HCEC 1CT (cell line): ENCODE measurements around the gene MYL7.
"Not testable (repeated sequence)": the region's sequence is repeated elsewhere in the genome, so short reads cannot be mapped to it uniquely, and the experiment has no call there.

ENCODE experiments used
- DNase-seq: peaks from one replicate; pipeline ENCODE4 v3.0.0-alpha.2; 2017

MYL7 gene

DNA sequence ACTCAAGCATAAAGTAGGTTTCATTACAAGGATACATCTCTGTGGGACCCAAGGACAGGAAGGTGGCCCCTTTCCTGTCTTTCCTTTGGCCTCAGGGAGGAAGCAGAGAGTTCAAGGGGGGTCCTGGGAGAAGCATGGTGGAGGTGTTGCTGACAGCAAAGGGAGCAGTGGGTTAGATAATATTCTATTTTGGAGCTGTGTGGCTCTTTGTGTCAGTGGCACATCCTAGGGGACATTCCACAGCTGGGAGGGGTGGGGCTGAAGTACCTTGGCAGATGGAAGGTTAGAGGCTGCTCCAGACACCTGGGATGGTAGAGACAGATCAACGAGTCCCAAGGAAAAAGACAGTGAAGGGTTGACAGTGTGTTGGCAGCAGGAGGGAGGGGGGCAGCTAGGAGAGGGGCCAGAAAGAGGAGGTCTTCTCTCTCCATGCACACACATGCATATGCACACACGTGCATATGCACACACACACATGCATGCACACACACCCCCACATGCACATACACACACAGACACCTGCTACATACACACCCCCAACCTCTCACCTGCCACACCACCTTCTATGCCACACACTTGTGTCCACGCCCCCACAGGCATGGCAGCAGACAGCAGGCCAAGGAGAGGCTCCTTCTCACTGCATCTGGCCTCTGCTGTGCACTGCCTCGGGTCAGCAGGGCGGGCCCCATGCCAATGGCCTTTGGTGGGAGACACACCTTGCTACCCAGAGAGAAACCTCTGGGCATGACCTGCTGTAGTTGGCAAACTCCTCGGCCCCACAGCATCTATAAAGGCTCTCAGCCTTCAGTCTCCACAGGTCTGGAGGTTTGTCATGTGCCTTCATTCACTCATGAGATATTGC lies 12.2 kb downstream of the MYL7 start:
- DNase-seq = no peak

DNA sequence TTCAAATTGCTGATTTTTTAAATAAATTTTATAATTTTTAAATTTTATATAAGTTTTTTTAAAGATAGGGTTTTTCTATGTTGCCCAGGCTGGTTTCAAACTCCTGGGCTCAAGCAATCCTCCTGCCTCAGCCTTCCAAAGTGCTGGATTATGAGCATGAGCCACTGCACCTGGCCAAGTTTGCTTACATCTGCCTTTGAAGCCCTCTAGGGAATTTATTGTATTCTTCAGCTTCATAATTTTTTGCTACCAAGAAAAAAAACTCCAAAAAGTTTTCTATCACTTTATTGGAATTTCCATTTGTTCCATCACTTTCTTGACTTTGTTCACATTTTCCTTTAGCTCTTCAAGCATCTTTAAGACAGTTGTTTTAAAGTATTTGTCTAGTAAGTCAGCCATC lies 14.0 kb downstream of the MYL7 start:
- no peak for DNase-seq

DNA sequence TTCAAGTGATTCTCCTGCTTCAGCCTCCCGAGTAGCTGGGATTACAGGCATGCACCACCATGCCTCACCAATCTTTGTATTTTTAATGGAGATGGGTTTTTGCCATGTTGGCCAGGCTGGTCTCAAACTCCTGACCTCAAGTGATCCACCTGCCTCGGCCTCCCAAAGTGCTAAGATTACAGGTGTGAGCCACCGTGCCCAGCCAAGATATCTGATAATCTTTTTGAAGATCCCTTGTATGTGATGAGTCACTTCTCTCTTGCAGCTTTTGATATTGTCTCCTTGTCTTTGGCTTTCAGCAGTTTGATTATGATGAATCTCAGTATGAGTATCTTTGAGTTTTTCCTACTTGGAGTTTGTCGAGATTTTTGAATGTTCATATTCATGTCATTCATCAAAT lies 14.6 kb downstream of the MYL7 start:
- not testable (repeated sequence) for DNase-seq

DNA sequence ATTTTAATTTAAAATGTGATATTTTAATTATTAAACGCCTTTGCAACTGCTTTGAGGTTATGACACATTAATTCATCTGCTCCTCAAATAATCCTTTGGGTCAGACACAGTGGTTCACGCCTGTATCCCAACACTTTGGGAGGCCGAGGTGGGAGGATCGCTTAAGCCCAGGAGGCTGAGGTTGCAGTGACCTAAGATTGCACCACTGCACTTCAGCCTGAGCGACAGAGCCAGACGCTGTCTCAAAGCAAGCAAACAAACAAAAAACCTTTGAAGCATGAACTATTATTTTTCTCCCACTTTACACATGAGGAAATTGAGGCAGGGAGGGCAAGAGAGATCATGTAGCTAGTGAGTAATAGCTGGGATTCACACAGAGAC lies 16.3 kb downstream of the MYL7 start:
- no peak for DNase-seq

DNA sequence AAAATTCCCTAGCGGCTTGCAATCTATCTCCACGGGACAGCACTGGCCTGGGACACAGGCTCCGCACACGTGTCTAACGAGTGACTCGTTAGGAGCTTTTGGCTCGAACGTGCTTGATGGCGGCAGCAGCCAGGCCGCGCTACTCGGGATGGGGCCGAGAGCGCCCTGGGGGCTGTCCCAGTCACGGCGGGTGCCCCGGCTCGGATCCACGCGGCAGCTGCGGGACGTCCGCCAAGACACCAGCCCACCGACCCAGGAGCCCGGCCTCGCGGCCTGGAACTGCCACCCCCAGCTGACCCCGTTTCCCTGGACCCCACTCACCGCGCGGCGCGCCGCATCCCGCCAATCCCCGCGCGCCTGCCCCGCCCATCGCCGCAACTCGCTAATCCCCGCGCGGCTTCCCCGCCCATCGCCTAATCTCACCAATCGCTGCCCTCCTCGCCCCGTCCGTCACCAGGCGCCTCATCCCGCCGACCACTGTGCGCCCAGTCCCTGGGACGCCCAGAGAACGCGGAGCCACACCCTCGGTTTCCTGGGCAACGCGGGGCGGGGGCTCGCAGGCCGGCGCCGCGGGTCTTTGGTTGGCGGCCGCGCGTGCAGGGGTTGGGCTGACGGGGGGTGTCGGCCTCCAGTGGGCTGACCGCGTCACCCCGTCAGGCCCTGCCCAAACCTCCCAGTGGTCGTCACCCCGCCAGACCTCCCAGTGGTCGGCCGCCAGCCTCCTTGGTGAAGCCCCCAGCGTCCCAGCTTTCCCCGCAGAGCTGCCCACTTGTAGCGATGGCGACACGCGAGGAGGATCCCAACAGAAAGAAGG lies 17.7 kb downstream of the MYL7 start, which contains the start of gene POLD2:
Gene POLD2, minus strand, starts transcription at position 359 of the 814 bp plus-strand sequence. CDS start 1,495 bp downstream, outside the sequence.
- DNase-seq = peak; percentile 95

DNA sequence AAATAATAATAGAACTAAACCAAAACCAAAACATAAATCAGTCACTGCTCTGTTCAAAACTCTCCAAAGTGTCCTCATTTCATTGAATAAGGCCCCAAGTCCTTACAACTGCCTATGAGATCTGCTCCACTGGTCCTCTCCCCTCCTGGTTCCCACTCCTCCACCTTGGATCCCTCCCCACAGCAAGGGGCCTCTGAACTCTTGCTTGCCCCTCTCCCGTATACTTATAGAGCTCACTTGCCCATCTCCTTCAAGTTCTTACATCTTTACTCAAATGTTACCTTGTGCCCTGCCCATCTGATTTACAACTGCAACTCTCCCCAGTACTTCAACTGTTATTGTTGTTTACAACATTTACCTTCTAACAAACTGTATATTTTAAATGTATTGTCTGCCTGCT lies 18.6 kb downstream of the MYL7 start:
- no peak for DNase-seq

DNA sequence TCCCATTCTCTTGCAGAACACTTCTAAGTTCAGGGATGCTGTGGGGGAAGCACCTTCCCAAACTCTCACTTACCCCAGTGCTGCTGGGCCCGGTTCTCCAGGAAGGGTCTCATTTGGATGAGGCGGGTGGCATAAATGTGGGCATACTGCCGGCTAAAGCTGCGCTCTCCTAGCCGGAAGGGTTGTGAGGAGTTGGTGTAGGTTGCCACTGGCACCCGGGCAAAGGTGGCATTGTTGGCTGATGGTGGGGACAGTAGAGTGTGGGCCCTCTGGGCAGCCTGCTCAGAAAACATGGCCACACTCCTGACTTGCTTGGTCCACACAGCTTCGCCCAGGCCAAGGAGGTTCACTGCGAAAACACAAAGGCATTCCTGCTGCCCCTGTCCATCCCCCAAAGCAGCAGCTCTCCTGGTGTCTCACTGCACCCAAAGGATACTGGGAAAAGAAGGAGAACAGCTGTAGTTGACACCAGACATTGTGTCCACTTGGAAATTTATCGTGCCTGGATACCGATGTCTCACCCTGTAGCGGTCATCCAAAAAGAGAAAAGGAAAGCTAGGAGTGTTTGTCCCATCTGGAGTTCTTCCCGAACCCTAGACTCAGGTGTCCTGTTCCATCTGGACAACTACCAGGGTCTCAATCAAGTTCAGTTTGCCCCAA lies 19.2 kb downstream of the MYL7 start:
- DNase-seq = no peak

DNA sequence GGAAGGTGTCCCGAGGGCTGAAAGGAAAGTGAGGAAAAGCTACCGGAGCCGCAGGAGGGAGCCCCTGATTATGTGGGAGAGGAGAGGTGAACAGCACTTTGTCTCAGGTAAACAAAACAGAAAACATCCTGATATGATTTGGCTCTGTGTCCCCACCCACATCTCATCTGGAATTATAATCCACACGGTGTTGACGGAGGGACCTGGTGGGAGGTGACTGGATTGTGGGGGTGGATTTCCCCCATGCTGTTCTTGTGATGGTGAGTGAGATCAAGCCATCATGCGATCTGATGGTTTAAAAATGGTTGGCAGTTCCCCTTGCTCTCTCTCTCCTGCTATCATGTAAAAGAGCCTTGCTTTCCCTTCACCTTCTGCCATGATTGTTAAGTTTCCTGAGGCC lies 20.7 kb downstream of the MYL7 start:
- DNase-seq = no peak

DNA sequence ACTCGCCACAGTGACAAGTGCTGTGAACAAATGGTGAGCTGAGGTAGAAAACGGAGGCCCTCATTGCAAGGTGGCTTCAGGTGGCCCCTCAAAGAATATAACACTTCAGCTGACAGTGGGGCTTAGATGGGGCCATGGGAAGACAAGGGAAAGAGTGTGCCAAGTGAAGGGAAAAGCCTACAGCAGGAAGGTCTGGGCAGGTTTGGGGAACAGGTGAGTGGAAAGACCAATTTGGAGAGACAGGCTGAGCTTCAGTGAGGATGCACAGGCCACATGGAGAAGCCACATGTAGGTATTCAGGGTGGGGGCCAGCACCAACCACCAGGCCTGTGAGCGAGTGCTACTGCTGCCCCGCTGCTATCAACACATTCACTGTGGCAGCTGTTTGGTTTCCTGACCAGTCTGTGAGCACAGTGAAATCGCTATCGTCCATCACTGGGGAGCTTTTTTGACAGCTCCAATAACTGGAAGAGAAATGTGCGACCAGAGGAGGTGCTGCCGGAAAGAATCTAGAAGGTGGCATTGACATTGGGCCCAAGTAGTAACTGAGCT lies 21.2 kb downstream of the MYL7 start:
- DNase-seq = no peak

DNA sequence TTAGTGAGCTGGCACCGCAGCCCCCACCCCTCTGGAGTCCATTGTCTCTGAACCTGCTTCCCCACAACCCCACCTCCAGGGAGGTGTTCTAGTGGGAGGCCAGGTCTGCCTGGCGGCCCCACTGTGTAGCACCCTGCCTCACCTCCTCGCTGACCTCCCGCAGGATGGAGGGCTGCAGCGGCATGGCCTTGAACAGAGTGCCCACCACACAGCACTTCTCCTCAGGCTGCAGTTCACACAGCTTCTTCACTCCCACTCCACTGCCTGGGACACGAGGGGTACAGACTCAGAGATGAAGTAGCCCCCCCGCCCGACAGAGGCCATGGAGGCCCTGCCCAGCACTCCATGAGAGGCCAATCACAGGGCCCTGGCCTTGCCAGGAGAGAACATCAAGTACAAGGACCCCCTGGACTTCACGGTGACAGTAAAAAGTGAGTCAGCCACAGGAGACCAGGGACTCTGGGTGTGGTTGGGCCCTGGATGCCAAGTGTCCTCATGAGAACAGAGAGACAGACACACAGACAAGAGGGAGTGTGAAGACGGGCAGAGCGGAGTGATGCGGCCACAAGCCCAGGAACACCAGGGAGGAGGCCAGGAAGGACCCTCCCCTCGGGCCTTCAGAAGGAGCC lies 23.2 kb downstream of the MYL7 start:
- no peak for DNase-seq

DNA sequence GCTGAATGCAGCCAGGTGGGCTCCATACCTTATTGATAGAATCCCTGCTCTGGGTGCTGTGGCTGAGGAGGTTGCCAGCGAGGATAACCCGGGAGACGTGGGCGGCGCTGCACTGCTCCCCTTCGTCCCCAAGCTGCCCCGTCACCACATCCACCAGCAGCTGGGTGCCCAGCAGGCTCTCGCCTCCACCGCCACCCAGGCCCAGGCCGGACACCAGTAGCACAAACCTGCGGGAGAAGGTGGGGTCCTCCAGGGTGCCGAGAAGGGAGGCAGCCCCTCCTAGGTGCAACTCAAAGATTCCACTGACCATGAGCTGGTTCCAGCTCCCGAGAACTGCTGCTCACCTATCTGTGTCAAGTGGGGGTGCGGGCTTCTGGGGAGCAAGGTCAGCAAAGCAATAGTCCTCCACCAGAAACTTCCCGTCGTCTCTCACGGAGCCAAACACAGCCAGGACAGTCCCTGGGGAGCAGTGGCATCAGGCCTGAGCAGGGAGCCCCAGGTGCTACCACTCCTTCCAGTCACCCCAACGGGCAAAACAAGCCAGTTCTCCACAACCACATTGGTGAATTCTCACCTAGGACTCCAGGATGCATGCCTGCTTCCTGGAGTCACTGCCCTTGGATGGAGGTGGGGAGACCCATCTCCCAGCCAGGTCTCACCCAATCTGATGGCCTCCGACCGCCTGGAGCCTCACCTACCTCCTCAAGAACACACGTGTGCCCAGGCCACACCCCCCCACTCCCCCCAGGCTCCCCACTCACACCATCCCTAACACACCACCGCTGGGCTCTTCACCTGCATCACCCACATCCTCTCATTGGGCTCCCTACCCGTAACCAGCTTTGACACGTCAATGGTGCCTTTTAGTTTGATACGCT lies 24.1 kb downstream of the MYL7 start:
- DNase-seq = no peak

DNA sequence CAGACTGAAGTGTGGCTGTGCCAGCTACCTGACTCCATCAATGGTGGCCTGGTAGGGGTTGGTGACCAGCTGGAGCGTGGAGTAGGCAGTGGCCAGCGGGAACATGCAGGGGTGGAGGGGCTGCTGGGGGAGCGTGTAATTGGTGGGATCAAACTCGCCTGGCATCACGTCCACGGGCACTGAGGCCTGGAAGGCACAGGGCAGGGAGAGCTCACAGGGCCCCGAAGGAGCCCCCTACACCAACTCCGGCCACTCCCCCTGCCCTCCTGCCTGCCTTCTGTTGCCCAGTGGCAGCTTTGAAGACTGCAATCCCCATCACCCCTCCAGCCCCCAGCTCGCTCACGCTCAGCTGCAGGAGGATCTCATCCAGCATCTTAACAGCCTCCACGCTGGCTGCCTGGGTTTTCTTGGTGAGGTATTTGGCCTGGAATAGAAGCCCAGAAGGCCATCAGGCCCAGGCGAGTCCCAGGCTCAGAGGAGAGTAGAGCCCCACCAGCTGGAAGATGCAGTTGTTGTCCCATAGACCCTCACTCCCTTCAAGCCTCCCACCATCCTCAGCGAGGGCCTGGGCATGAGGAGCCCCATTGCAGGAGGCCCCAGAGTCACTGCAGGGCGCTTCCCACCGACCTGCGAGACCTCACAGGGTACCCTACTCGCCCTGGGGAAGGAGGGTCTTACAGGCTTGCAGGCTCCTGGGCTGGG lies 24.9 kb downstream of the MYL7 start:
- no peak for DNase-seq

DNA sequence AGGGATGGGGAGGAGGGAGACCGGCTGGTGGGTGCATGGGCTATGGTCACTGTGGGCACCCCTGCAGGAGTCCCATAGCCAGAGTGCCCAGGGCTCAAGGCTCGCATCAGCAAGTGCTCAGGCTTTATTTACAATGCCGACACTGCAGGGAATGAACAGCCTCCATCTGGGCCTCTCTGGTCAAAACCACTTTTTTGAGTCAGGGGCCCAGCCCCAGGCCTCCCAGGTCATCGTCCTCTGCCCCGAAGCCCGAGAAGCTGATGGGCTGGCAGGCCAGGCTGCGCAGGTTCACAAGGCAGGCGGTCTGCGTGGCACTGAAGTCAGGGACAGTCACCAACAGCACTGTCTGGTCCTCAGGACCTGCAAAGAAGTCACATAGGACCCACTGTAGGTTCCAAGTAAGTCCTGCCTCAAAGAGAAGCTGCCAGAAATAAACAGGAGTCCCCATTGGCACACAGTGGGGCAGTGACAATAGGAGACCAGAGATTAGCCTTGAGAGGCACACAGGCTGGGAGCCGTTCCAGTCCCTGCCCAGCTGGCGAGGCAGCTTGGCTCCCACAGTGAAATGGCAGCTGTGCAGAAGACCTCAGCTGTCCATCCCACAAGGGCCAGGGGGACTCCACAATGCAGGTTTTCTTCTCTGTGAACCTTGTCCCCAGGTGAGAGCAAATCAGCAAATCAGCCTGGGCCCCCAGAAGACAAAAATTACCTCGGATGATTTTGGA lies 26.4 kb downstream of the MYL7 start:
- DNase-seq = no peak

DNA sequence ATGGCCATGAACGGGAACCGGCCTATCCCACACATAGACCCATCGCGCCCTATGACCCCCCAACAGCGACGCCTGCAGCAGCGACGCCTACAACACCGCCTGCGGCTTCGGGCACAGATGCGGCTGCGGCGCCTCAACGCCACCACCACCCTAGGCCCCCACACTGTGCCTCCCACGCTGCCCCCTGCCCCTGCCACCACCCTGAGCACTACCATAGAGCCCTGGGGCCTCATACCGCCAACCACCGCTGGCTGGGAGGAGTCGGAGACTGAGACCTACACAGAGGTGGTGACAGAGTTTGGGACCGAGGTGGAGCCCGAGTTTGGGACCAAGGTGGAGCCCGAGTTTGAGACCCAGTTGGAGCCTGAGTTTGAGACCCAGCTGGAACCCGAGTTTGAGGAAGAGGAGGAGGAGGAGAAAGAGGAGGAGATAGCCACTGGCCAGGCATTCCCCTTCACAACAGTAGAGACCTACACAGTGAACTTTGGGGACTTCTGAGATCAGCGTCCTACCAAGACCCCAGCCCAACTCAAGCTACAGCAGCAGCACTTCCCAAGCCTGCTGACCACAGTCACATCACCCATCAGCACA lies 27.3 kb downstream of the MYL7 start:
- DNase-seq = no peak

DNA sequence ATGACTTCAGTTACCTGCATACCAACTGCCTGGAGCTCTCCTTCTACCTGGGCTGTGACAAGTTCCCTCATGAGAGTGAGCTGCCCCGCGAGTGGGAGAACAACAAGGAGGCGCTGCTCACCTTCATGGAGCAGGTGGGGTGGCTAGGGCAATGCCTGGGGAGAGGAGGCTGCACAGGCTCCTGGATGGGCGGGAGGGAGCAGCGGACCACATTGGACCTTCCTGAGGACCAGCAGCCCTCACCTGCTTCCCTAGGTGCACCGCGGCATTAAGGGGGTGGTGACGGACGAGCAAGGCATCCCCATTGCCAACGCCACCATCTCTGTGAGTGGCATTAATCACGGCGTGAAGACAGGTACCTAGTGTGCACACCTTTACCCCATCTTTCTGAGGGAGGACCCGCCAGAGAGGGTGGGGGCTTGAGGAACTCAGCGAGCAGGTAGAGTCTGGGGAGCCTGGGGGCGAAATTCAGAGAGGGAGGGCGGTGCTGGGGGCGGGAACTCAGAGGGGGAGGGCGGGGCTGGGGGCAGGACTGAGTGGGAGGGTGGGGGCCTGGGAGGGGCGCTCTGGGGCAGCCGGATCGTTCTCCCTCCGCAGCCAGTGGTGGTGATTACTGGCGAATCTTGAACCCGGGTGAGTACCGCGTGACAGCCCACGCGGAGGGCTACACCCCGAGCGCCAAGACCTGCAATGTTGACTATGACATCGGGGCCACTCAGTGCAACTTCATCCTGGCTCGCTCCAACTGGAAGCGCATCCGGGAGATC lies 28.0 kb downstream of the MYL7 start:
- DNase-seq = no peak

DNA sequence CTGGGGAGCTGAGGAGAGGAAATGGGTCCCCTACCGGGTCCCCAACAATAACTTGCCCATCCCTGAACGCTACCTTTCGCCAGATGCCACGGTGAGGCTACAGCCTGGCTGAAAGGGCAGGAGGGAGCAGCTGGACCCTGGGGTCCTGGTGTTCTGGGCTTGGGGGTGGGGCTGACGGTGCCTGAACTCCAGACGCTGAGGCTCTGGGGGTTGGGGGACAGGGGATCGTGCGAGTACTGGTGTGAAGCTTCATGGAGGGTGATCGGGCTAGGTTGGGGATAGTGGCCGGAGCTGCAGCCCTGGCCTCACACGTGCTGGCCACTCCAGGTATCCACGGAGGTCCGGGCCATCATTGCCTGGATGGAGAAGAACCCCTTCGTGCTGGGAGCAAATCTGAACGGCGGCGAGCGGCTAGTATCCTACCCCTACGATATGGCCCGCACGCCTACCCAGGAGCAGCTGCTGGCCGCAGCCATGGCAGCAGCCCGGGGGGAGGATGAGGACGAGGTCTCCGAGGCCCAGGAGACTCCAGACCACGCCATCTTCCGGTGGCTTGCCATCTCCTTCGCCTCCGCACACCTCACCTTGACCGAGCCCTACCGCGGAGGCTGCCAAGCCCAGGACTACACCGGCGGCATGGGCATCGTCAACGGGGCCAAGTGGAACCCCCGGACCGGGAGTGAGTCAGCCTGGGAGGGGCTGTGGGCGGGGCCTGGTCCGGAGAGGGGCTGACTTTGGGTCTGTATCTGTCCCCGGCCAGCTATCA lies 28.7 kb downstream of the MYL7 start:
- DNase-seq = no peak

DNA sequence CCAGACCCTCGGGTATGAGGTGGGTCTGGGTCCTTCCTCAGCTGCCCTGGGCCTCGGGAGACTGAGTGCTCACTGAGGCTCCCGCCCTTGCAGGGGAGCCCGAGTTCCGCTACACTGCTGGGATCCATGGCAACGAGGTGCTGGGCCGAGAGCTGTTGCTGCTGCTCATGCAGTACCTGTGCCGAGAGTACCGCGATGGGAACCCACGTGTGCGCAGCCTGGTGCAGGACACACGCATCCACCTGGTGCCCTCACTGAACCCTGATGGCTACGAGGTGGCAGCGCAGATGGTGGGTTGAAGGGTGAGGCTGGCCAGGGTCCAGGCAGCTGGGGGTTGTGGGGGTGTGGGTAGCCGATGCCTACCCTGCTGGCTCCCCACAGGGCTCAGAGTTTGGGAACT lies 29.4 kb downstream of the MYL7 start:
- DNase-seq = no peak
